ENCODE data around the gene RGS17.
"Not testable (repeated sequence)": the region's sequence is repeated elsewhere in the genome, so short reads cannot be mapped to it uniquely, and the experiment has no call there.

Gene RGS17

GRCh38 chr6:152981989-152982903 lies 148.8 kb downstream of the RGS17 start:
- no peak for DNase-seq

GRCh38 chr6:152981219-152981618 lies 149.9 kb downstream of the RGS17 start:
- no peak for DNase-seq

DNA sequence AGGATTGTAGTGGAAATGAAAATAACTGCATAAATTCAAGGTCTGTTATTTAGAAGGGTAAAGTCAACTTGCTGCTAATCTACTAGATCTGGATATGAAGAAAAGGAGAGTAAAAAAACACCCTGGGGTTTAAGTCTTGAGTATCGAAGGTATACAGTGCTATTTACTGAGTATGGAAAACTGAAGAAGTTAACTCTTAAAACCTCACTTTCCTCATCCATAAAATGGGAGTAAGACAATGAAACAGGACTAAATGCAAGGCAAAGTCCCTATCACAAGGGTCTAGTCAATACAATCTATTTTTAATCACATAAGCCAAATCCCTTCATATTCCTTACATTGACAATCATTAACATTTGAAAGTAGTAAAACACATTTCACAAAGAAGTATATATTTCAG lies 150.4 kb downstream of the RGS17 start:
- no peak for DNase-seq

DNA sequence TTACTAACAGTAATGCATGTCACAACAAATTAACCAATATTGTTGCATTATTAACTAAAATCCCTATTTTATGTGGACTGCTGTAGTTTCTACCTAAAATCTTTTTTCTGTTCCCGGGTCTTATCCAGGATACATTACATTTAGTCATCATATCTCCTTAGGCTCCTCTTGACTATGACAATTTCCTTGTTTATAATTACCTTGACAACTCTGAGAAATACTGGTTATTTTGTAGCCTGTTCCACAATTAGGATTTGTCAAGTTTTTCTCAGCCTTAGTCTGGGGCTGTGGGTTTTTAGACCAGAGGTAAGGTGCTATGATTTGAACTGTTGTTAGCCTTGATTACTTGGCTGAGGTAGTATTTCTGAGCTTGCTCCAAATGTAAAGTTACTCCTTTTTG lies 152.0 kb downstream of the RGS17 start:
- DNase-seq = no peak

DNA sequence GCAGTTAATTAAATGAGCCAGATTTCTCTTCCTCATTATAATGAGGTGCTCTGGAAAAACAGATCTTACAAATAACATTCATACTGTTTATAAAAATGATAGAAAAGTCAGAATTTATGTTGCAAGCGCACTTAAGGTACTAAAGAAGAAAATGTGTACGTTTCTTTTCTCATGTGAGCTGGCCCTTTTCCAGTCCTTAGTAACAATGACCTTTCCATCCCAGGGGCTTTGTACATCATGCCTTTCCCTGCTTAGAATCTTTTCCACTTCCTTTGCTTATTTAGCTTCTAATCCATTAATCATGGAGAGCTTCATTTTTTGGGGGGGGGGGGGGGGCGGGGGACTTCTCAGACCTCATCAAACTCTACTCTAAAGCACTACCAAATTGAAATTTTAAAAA lies 153.0 kb downstream of the RGS17 start:
- no peak for DNase-seq

DNA sequence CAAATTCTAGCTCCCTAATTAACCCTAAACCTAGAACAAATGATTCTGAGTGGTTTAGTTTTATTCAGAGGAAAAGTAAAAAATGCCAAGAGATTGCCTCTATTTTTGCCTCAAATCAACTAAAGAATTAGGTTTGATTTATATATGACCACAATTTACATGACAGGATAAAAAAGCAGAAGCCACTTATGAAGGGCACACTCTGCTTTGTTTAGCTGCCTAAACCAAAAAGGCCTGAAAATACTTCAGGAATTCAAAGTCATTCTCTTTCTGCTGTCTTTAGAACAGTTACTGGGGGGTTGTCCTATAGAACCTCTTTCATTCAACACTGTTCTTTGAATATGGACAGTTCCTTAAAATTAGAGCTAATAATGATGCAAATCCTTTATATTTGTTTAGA lies 153.5 kb downstream of the RGS17 start:
- DNase-seq = no peak

- DNase-seq = no peak
These were observed 154.3 kb downstream of the RGS17 start for GRCh38 chr6:152976749-152977148.

DNA sequence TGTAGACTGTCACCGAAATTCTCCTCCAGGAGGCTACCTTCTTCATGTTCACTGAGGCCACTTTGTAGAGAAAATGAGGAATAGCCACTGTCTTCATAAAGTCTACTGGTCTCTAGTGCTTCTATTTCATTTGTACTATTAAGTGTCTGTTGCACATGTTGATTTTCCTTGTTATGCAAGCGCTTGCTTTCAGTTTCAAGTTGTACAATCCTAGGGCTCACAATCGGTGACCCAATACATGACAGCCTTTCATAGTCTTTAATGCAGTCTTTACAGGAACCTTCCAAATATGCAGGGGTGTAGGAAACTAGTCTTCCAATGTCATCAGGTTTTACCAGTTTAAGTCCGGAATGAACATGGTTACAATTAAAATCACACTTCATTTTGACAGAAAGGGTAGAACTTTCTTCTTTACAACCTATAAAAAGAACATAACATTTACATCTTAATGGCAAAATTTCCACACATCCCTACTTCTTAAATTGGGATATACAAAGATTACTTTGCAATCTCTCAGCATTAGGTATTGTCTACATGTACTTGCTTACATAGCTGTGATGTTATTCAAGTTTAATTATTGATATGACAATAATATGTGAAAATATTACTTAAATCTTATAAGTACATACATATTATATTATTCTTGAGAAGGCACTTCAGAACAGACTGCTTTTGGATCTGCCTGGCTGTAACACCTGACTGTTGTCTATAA lies 155.7 kb downstream of the RGS17 start:
- no peak for DNase-seq

DNA sequence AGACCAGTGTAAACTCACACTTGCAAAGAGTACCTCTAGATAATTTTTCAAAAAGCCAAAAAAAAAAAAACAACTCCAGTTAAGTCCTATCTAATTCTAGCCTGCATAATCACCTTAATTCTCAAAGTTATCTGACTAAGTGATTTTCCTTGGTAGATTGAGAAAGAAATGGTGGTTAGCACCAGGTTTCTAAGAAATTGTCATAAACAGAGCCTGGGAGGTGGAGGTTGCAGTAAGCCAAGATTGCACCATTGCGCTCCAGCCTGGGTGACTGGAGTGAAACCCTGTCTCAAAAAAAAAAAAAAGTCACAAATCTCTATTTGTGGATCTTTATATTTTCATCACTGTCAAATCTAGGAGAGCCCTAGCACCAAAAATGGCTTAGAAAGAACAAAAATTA lies 157.2 kb downstream of the RGS17 start:
- DNase-seq = no peak

GRCh38 chr6:152969688-152970418 lies 161.2 kb downstream of the RGS17 start:
- no peak for DNase-seq

DNA sequence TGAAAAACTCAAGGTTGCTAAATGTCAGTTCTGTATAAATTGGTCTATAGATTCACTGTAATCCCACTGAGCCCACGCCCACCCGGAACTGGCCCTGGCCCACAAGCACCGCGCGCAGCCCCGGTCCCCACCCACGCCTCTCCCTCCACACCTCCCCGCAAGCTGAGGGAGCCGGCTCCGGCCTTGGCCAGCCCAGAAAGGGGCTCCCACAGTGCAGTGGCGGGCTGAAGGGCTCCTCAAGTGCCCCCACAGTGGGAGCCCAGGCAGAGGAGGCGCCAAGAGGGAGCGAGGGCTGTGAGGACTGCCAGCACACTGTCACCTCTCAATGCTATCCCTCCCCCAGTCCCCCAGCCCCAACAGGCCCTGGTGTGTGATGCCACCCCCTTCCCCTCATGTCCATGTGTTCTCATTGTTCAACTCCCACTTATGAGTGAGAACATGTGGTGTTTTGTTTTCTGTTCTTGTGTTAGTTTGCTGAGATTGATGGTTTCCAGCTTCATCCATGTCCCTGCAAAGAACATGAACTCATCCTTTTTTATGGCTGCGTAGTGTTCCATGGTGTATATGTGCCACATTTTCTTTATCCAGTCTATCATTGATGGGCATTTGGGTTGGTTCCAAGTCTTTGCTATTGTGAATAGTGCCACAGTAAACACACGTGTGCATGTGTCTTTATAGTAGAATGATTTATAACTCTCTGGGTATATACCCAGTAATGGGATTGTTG lies 164.8 kb downstream of the RGS17 start:
- not testable (repeated sequence) for DNase-seq

GRCh38 chr6:152959333-152959732 lies 171.7 kb downstream of the RGS17 start:
- no peak for DNase-seq

- DNase-seq = no peak
These were observed 173.3 kb downstream of the RGS17 start for GRCh38 chr6:152957796-152958195.

Measured in NCI-H187 treated with DMSO at 0.1 percent for 48 hours (cell line).